Renal pelvis (tissue), 4 donors: ENCODE data around the gene CRYGN. TPM values are rescaled to one million over a fixed set of nuclear protein-coding genes. Genes with fewer than 3 reads are reported as not detected.

Experiments used
- DNase-seq: peaks from one replicate; pipeline ENCODE4 v3.0.0-alpha.2; 2013
- polyA plus RNA-seq, 3 donors: library from polyadenylated mRNA; unstranded; fragments of 120-200 nt; gene quantifications; one replicate each; pipeline ENCODE4 v1.2.1, GENCODE V29; 2013; ENCODE audit not compliant: insufficient read length in 3 of 3

Gene CRYGN
- polyA plus RNA-seq, 3 donors: 2.5 to 5.1 (median 3.7) TPM

DNA sequence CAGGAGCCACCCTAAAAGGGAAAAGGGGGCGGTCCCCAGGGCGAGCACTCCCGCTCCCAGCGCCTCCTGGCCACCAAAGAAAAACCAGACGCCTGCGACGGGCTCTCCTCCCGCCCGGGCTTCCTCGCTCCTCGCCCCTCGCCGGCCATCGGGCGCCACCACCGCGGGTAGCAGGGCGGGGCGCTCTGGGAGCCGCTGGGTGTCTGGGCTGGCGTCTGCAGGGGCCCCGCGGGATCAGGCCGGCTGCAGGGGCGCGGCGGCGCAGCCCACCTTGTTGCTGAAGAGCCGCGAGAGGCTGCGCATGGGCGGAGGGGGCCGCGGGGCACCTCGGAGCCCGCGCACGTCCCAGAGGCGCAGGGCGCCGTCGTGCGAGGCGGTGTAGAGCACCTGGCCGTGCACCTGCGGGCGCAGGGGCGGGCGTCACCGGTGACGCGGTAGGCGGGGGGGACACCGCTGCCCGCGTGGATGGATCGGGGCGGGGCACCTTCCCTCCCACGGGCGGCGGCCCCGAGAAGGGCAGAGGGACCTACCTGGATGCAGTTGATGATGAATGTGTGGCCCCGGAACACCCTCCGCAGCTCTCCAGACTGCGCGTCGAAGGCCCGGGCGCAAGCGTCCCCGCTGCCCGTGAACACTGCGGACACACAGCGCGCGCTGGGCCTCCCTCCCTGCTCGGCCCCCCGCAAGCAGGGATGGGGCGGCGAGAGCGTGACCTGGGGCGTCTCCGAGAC lies 58.4 kb downstream of the CRYGN start:
- DNase-seq: no peak

GRCh38 chr7:151381098-151381347 lies 58.9 kb downstream of the CRYGN start:
- no peak for DNase-seq

GRCh38 chr7:151380199-151381097 lies 59.5 kb downstream of the CRYGN start:
- no peak for DNase-seq

DNA sequence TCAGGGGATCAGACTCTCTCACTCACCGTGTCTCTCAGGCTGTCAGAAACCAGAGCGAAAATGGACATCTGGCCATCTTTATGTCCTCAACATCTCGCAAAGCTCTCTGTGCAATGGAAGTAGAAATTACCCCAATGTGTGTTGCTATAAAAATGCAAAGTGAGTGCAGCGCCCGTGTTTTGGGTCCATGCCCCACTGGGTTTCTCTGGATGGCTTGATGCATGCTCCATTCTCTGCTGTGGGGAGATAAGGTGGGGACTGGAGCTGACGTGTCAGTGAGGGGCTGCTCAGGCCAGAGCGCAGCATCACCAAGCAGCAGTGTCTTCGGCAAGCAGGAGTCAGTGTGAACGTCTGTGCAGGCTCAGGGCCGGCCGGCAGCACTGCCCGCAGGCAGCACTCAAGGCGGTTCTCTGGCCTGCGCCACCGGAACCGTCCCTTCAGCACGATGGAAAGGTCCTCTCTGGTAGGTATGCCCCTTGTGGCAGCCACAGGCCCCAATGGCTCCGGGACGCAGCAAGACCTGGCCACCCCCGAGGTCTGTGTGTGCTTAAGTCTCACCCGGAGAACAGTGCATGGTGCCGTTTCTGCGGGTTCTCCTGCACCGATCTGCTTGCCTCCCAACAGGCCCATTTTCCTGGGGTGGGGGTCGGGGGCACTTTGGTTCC lies 60.3 kb downstream of the CRYGN start:
- DNase-seq: no peak

GRCh38 chr7:151379193-151379520 lies 60.8 kb downstream of the CRYGN start:
- DNase-seq: no peak

Other genes with a start within 250 kb of the CRYGN start
- not detected for gene H2BK1, start 229.7 kb downstream of the CRYGN start, polyA plus RNA-seq
- gene ABCF2, start 212.9 kb downstream of the CRYGN start, polyA plus RNA-seq: 10 to 100 TPM; 25.9 to 28.9 (median 26.3) TPM
- 10 to 100 TPM; 22.0 to 29.6 (median 28.4) TPM for gene CHPF2, start 207.7 kb downstream of the CRYGN start, polyA plus RNA-seq
- 10 to 100 TPM; 76.0 to 80.1 (median 77.1) TPM for gene SMARCD3, start 191.4 kb downstream of the CRYGN start, polyA plus RNA-seq
- 10 to 100 TPM; 75.7 to 82.8 (median 76.3) TPM for gene NUB1, start 98.3 kb downstream of the CRYGN start, polyA plus RNA-seq
- 10 to 100 TPM; 34.9 to 49.6 (median 49.5) TPM for gene WDR86, start 30.1 kb downstream of the CRYGN start, polyA plus RNA-seq
- 100 to 1,000 TPM; 111 to 130 (median 130) TPM for gene RHEB, start 79.8 kb upstream of the CRYGN start, polyA plus RNA-seq